Activated T-cell treated with anti-CD3 and anti-CD28 coated beads, Interleukin-2, amount 50 U/mL, for 24 hours (primary cell): Measurements from ENCODE around the gene SPARC.
"Not testable (repeated sequence)": the region's sequence is repeated elsewhere in the genome, so short reads cannot be mapped to it uniquely, and the experiment has no call there.

Experiments used
- DNase-seq: peaks from one replicate; pipeline ENCODE4 v3.0.0-alpha.2; 2020
- H3K27ac Mint-ChIP-seq: 2 replicates; pipeline ENCODE4 v1.8.0; 2020; ENCODE audit warnings: mild to moderate bottlenecking, mixed read lengths
- H3K27me3 Mint-ChIP-seq: 2 replicates; pipeline ENCODE4 v1.8.0; 2020; ENCODE audit warnings: mixed read lengths
- H3K36me3 Mint-ChIP-seq: 2 replicates; pipeline ENCODE4 v1.8.0; 2020; ENCODE audit warnings: low read depth, mixed read lengths
- H3K4me1 Mint-ChIP-seq: 2 replicates; pipeline ENCODE4 v1.8.0; 2020; ENCODE audit warnings: low read depth, mixed read lengths
- H3K4me3 Mint-ChIP-seq: 2 replicates; pipeline ENCODE4 v1.8.0; 2020; ENCODE audit warnings: mild to moderate bottlenecking, moderate library complexity, mixed read lengths
- H3K9me3 Mint-ChIP-seq: 2 replicates; pipeline ENCODE4 v1.8.0; 2020; ENCODE audit warnings: mixed read lengths

SPARC gene

GRCh38 chr5:151692312-151692711 is 5.6 kb upstream of the SPARC start:
- no peak overlapping the region for H3K27ac Mint-ChIP-seq
- no peaks in the 10 kb centered on the region for H3K4me1 Mint-ChIP-seq
- H3K27me3 Mint-ChIP-seq, result peaks cover 14% of the 10 kb centered on the region
- no peaks in the 10 kb centered on the region for H3K36me3 Mint-ChIP-seq
- no peak for DNase-seq
- H3K4me3 Mint-ChIP-seq, result no peak overlapping the region
- no peaks in the 10 kb centered on the region for H3K9me3 Mint-ChIP-seq

GRCh38 chr5:151691706-151692105 is 5.0 kb upstream of the SPARC start:
- no peak overlapping the region for H3K27ac Mint-ChIP-seq

GRCh38 chr5:151689591-151689990 is 2.9 kb upstream of the SPARC start:
- H3K27ac Mint-ChIP-seq, DNase-seq, H3K9me3 Mint-ChIP-seq, H3K4me3 Mint-ChIP-seq, H3K36me3 Mint-ChIP-seq, H3K4me1 Mint-ChIP-seq: not testable (repeated sequence)
- peaks cover 41% of the 10 kb centered on the region for H3K27me3 Mint-ChIP-seq

More at GRCh38 chr5:151691706-151692105, 5.0 kb upstream of the SPARC start:
- Mint-ChIP-seq H3K4me3 (no peak overlapping the region), H3K4me1 (peaks cover 4% of the 10 kb centered on the region), H3K27me3 (peaks cover 20% of the 10 kb centered on the region), H3K9me3 (no peaks in the 10 kb centered on the region), H3K36me3 (no peaks in the 10 kb centered on the region)
- no peak for DNase-seq

GRCh38 chr5:151688436-151688835 is 1.7 kb upstream of the SPARC start:
- peaks cover 9% of the 10 kb centered on the region for H3K4me1 Mint-ChIP-seq
- H3K27me3 Mint-ChIP-seq, result peaks cover 42% of the 10 kb centered on the region
- H3K27ac Mint-ChIP-seq, result no peak overlapping the region

GRCh38 chr5:151685749-151686673 is 704 bp downstream of the SPARC start:
- Mint-ChIP-seq H3K27ac (no peak overlapping the region), H3K9me3 (no peaks in the 10 kb centered on the region), H3K36me3 (no peaks in the 10 kb centered on the region), H3K4me1 (peaks cover 9% of the 10 kb centered on the region), H3K4me3 (no peak overlapping the region), H3K27me3 (peaks cover 44% of the 10 kb centered on the region)
- no peak for DNase-seq

More at GRCh38 chr5:151688436-151688835, 1.7 kb upstream of the SPARC start:
- no peaks in the 10 kb centered on the region for H3K9me3 Mint-ChIP-seq
- H3K4me3 Mint-ChIP-seq, result no peak overlapping the region
- DNase-seq, result no peak
- no peaks in the 10 kb centered on the region for H3K36me3 Mint-ChIP-seq

GRCh38 chr5:151684690-151685361 is 1.9 kb downstream of the SPARC start:
- no peak for DNase-seq
- Mint-ChIP-seq H3K36me3 (no peaks in the 10 kb centered on the region), H3K27me3 (peaks cover 44% of the 10 kb centered on the region), H3K4me1 (peaks cover 9% of the 10 kb centered on the region), H3K27ac (no peak overlapping the region), H3K4me3 (no peak overlapping the region), H3K9me3 (no peaks in the 10 kb centered on the region)

GRCh38 chr5:151683986-151684588 is 2.6 kb downstream of the SPARC start:
- Mint-ChIP-seq H3K27ac (no peak overlapping the region), H3K9me3 (no peaks in the 10 kb centered on the region), H3K4me3 (no peak overlapping the region), H3K27me3 (peaks cover 44% of the 10 kb centered on the region), H3K36me3 (no peaks in the 10 kb centered on the region), H3K4me1 (peaks cover 9% of the 10 kb centered on the region)
- no peak for DNase-seq

- Mint-ChIP-seq H3K27ac (no peak overlapping the region), H3K27me3 (peaks cover 39% of the 10 kb centered on the region), H3K9me3 (no peaks in the 10 kb centered on the region), H3K36me3 (no peaks in the 10 kb centered on the region), H3K4me3 (no peak overlapping the region), H3K4me1 (peaks cover 9% of the 10 kb centered on the region)
- DNase-seq, result no peak
These were observed 3.3 kb downstream of the SPARC start for GRCh38 chr5:151683444-151683843.

- H3K4me3 Mint-ChIP-seq, result no peak overlapping the region
- H3K27ac Mint-ChIP-seq, result no peak overlapping the region
- H3K27me3 Mint-ChIP-seq, result peaks cover 35% of the 10 kb centered on the region
- H3K36me3 Mint-ChIP-seq, result no peaks in the 10 kb centered on the region
- no peak for DNase-seq
- no peaks in the 10 kb centered on the region for H3K9me3 Mint-ChIP-seq
- peaks cover 9% of the 10 kb centered on the region for H3K4me1 Mint-ChIP-seq
These were observed 3.9 kb downstream of the SPARC start for GRCh38 chr5:151682751-151683331.

GRCh38 chr5:151682240-151682639 is 4.5 kb downstream of the SPARC start:
- peaks cover 9% of the 10 kb centered on the region for H3K4me1 Mint-ChIP-seq
- DNase-seq, result no peak
- no peaks in the 10 kb centered on the region for H3K36me3 Mint-ChIP-seq
- H3K4me3 Mint-ChIP-seq, result no peak overlapping the region
- no peak overlapping the region for H3K27ac Mint-ChIP-seq
- peaks cover 29% of the 10 kb centered on the region for H3K27me3 Mint-ChIP-seq
- H3K9me3 Mint-ChIP-seq, result no peaks in the 10 kb centered on the region

- Mint-ChIP-seq H3K9me3 (no peaks in the 10 kb centered on the region), H3K27me3 (peaks cover 17% of the 10 kb centered on the region), H3K4me1 (no peaks in the 10 kb centered on the region), H3K27ac (no peak overlapping the region), H3K4me3 (no peak overlapping the region), H3K36me3 (no peaks in the 10 kb centered on the region)
- DNase-seq, result no peak
These were observed 5.7 kb downstream of the SPARC start for GRCh38 chr5:151680944-151681427.

- not testable (repeated sequence) for H3K4me1 Mint-ChIP-seq, H3K4me3 Mint-ChIP-seq, H3K36me3 Mint-ChIP-seq, H3K27me3 Mint-ChIP-seq, DNase-seq, H3K27ac Mint-ChIP-seq, H3K9me3 Mint-ChIP-seq
These were observed 6.6 kb downstream of the SPARC start for GRCh38 chr5:151680156-151680505.

GRCh38 chr5:151679421-151680155 is 7.1 kb downstream of the SPARC start:
- no peaks in the 10 kb centered on the region for H3K36me3 Mint-ChIP-seq
- H3K9me3 Mint-ChIP-seq, result no peaks in the 10 kb centered on the region
- DNase-seq, result no peak
- no peak overlapping the region for H3K4me3 Mint-ChIP-seq
- no peak overlapping the region for H3K27ac Mint-ChIP-seq
- peaks cover 2% of the 10 kb centered on the region for H3K4me1 Mint-ChIP-seq
- peaks cover 3% of the 10 kb centered on the region for H3K27me3 Mint-ChIP-seq

- Mint-ChIP-seq H3K36me3 (no peaks in the 10 kb centered on the region), H3K27me3 (peaks cover 2% of the 10 kb centered on the region), H3K9me3 (no peaks in the 10 kb centered on the region), H3K4me3 (no peak overlapping the region), H3K27ac (no peak overlapping the region), H3K4me1 (peaks cover 2% of the 10 kb centered on the region)
- DNase-seq, result no peak
These were observed 8.0 kb downstream of the SPARC start for GRCh38 chr5:151678713-151679112.
